NCI-H2081 treated with DMSO at 0.1 percent for 48 hours (cell line): ENCODE data around the gene RNF115.
"Not testable (repeated sequence)": the region's sequence is repeated elsewhere in the genome, so short reads cannot be mapped to it uniquely, and the experiment has no call there.

Experiments
- DNase-seq: peaks from one replicate; lab custom pipeline; 2025; lab: John Stamatoyannopoulos, UW

Gene RNF115

GRCh38 chr1:145827966-145828365 is 4.1 kb upstream of the RNF115 start:
- DNase-seq: no peak

- no peak for DNase-seq
Measured at GRCh38 chr1:145826030-145826429, 2.1 kb upstream of the RNF115 start.

DNA sequence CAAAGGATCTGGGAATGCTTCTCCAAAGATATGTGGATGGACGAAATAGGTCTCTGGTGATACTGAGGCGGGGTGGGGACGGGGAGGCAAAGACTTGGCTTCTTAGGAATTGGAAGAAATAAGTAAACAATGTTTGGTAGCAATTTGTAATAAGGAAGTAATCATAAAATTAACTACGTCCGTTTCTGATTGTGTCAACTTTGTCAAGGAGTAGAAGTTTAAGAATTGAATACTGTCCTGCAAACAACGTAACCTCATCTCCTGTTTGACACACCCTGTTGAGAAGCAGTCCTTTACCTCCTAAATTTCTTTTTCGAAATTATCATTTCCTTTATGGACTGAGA is 576 bp upstream of the RNF115 start:
- DNase-seq: no peak

- DNase-seq: not testable (repeated sequence)
Measured at GRCh38 chr1:145822779-145823331, 1.0 kb downstream of the RNF115 start.

- DNase-seq: not testable (repeated sequence)
Measured at GRCh38 chr1:145818095-145818494, 5.8 kb downstream of the RNF115 start.

GRCh38 chr1:145812977-145813810 is 10.7 kb downstream of the RNF115 start:
- not testable (repeated sequence) for DNase-seq

- no peak for DNase-seq
Measured at GRCh38 chr1:145806844-145807243, 17.1 kb downstream of the RNF115 start.

- no peak for DNase-seq
Measured at GRCh38 chr1:145806408-145806807, 17.5 kb downstream of the RNF115 start.

GRCh38 chr1:145805057-145805456 is 18.8 kb downstream of the RNF115 start:
- DNase-seq: no peak

GRCh38 chr1:145804235-145805045 is 19.5 kb downstream of the RNF115 start:
- DNase-seq: no peak

DNA sequence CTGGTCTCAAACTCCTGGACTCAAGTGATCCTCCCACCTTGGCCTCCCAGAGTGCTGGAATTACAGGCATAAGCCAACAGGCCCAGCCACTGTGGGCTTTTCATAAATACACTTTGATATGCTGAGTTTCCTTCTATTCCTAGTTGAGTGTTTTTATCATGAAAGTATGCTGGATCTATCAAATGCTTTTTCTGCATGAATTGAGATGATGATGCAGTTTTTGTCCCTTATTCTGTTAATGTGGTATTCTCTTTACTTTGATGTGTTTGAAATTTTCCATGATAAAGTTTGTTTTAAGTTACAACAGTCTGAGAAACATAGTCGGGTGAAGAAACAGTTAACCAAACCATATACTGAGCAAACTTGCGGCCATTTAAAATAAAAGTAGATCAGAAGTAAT is 24.1 kb downstream of the RNF115 start:
- no peak for DNase-seq

GRCh38 chr1:145796753-145797152 is 27.1 kb downstream of the RNF115 start:
- DNase-seq: no peak

GRCh38 chr1:145795257-145795881 is 28.5 kb downstream of the RNF115 start:
- DNase-seq: no peak

DNA sequence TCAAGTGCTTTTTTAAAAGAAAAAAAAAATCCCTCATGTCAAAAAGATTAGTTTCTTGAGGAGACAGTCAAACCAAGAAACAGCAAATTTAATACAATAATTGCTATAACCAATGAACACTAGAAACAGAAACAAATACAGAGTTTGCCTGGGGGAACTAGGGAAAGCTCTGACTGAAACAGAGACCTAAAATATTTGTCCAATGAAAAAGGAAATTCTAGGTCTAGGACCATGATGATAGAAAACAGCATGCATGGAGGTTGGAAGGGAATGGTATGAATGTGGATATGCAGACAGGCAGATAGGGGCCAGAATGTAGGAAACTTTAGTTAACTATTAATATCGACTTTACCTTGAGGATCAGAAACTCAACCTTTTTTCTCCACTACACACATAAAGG is 31.4 kb downstream of the RNF115 start:
- no peak for DNase-seq

DNA sequence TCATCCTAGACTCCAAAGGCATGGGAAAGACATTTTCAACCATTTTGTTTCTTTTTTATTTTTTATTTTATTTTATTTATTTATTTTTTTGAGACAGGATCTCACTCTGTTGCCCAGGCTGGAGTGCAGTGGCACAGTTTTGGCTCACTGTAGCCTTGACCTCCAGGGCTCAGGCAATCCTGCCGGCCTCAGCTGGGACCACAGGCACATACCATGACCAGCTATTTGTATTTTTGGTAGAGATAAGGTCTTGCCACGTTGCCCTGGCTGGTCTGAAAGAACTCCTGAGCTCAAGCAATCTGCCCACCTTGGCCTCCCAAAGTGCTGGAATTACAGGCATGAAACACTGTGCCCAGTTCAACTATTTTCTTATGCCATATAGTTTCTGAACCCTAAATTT is 32.0 kb downstream of the RNF115 start:
- not testable (repeated sequence) for DNase-seq

- no peak for DNase-seq
Measured at GRCh38 chr1:145788580-145788979, 35.3 kb downstream of the RNF115 start.

DNA sequence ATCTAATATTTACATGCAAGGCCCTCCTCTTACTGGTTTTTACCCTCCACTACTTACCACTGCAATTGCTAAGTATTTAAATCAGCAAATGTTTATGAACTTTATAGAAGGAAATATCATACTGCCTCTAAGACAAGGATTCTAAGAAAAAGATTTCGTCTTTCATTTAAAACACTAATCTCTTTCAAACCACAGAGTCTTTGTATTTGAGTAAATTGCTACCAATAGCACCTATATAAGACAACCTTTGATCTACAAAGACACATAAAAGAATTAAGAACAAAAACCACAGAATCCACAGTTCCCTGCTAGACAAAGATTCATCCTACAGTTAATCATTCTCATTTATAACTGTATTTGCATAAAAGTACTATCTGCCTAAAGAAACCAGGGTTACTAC is 37.6 kb downstream of the RNF115 start:
- no peak for DNase-seq

GRCh38 chr1:145785547-145785946 is 38.3 kb downstream of the RNF115 start:
- no peak for DNase-seq

DNA sequence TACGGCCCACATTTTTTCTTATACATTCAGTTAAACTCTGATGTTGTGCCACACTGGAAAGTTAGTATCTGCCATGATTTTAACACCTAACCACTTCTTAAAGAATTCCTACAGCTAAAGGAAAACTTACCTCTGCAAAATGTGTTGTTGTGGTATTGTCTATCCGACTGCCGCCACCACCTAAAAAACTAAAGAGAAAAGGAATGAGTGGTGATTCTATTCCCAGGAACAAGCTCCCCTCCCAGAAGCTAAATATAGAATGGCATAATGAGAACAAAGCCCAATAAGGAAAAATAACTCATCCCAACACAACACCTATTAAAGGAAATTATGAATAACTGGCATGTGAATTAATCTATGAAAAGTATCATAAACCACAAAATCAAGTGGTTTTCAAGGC is 39.5 kb downstream of the RNF115 start:
- DNase-seq: no peak

DNA sequence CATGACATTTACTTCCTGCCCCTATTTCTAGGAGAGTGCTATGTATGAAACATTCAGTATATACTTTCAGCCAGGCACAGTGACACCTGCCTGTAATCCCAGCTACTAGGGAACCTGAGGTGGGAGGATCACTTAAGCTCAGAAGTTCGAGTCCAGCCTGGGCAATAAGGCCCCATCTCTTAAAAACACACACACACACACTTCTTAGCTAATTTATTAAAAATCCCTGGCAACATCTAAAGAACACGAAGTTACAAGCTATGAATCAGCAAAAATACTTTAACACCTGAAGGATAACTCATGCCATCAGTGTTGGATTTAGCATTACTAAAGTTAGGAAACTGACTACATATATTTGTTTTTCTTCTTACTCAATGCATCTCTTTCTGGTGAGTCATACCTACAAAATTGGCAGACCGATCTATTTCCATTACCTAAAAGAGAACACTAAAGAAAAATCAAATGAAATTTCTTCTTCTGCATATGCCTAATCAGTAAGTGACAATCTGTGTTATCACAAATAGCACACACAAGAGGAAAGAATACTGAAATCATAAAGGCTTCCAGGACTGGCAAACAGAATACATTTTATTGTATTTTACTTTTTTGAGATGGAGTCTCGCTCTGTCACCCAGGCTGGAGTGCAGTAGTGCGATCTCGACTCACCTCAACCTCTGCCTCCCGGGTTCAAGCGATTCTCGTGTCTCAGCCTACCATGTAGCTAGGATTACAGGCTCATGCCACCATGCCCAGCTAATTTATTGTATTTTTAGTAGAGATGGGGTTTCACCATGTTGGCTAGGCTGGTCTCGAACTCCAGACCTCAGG is 41.4 kb downstream of the RNF115 start:
- no peak for DNase-seq

- no peak for DNase-seq
Measured at GRCh38 chr1:145778146-145778540, 45.8 kb downstream of the RNF115 start.
